HEK293 (cell line): Measurements from ENCODE around the gene MEX3A.
A peak's percentile ranks its signal among the peaks of the same experiment; 100 is the strongest.

Experiments used
- CTCF ChIA-PET: fragments of 350-600 bp; formaldehyde crosslinking; extraction: SDS; loops from one replicate; lab custom pipeline; 2021; ENCODE audit warnings: antibody characterized with exemption; lab: Yijun Ruan, JAX
- POLR2A ChIA-PET: fragments of 300-600 bp; formaldehyde crosslinking; extraction: SDS; loops from one replicate; lab custom pipeline; 2020; ENCODE audit warnings: antibody characterized with exemption, inconsistent platforms; lab: Yijun Ruan, JAX
- H3K27ac ChIP-seq: fragments of 200-500 bp; sonication (Bioruptor generic); 2 replicates; pipeline ENCODE4 v1.5.1; 2014; ENCODE audit warnings: low read depth, low read length, control low read depth, inconsistent platforms; ENCODE audit errors: extremely low read depth
- H3K36me3 ChIP-seq, 2 experiments: fragments of 200-500 bp in 1 of 2; sonication (Bioruptor generic) in 1 of 2; 1 replicate in 1 of 2; 2 replicates in 1 of 2; pipeline ENCODE4 v1.5.1; 2014 to 2017; ENCODE audit warnings: inconsistent platforms in 2 of 2, low read length in 2 of 2; ENCODE audit not compliant: control insufficient read depth in 2 of 2, insufficient read depth in 1 of 2
- H3K4me1 ChIP-seq: fragments of 200-500 bp; sonication (Bioruptor generic); 2 replicates; pipeline ENCODE4 v1.5.1; 2014; ENCODE audit warnings: mild to moderate bottlenecking, low read length, inconsistent platforms; ENCODE audit not compliant: control insufficient read depth, insufficient read depth
- H3K4me3 ChIP-seq: 2 replicates; pipeline ENCODE4 v1.5.1; 2011; ENCODE audit warnings: low read depth, mild to moderate bottlenecking, control low read depth, low read length, moderate library complexity
- H3K9me3 ChIP-seq: fragments of 200-500 bp; sonication (Bioruptor generic); 2 replicates; pipeline ENCODE4 v1.5.1; 2014; ENCODE audit warnings: low read depth, low read length, inconsistent platforms; ENCODE audit not compliant: control insufficient read depth, insufficient read depth
- BCL11B ChIP-seq: fragments of 450-650 bp; formaldehyde crosslinking; IDR thresholded peaks from 2 replicates; pipeline ENCODE4 v1.5.1; 2016; ENCODE audit warnings: low read depth, missing biosample characterization, missing genetic modification characterization
- BCL6B ChIP-seq: fragments of 450-650 bp; formaldehyde crosslinking; IDR thresholded peaks from 2 replicates; pipeline ENCODE4 v1.5.1; 2017; ENCODE audit warnings: missing biosample characterization, missing genetic modification characterization
- SCRT2 ChIP-seq: fragments of 450-650 bp; formaldehyde crosslinking; IDR thresholded peaks from 2 replicates; pipeline ENCODE4 v1.5.1; 2016; ENCODE audit warnings: missing biosample characterization, missing genetic modification characterization
- SETDB1 ChIP-seq: IDR thresholded peaks from one replicate; pipeline ENCODE4 v1.6.1; 2017; ENCODE audit warnings: mild to moderate bottlenecking, low read length, moderate library complexity, mixed read lengths; ENCODE audit not compliant: insufficient read length
- ZBTB11 ChIP-seq: fragments of 450-650 bp; formaldehyde crosslinking; conservative IDR thresholded peaks from 2 replicates; pipeline ENCODE4 v1.5.1; 2016; ENCODE audit warnings: low read depth, missing biosample characterization, missing genetic modification characterization
- ZNF2 ChIP-seq: fragments of 450-650 bp; formaldehyde crosslinking; IDR thresholded peaks from 2 replicates; pipeline ENCODE4 v1.5.1; 2016; ENCODE audit warnings: missing biosample characterization, missing genetic modification characterization
- ZNF302 ChIP-seq: fragments of 450-650 bp; formaldehyde crosslinking; IDR thresholded peaks from 2 replicates; pipeline ENCODE4 v1.5.1; 2016; ENCODE audit warnings: missing biosample characterization, missing genetic modification characterization, low read depth
- ZNF404 ChIP-seq: fragments of 450-650 bp; formaldehyde crosslinking; IDR thresholded peaks from 2 replicates; pipeline ENCODE4 v1.5.1; 2017; ENCODE audit warnings: missing biosample characterization, missing genetic modification characterization
- ZNF416 ChIP-seq: fragments of 450-650 bp; formaldehyde crosslinking; IDR thresholded peaks from 2 replicates; pipeline ENCODE4 v1.5.1; 2016; ENCODE audit warnings: missing biosample characterization, missing genetic modification characterization
- ZNF426 ChIP-seq: fragments of 450-650 bp; formaldehyde crosslinking; IDR thresholded peaks from 2 replicates; pipeline ENCODE4 v1.5.1; 2017; ENCODE audit warnings: missing biosample characterization, missing genetic modification characterization, mild to moderate bottlenecking, inconsistent platforms, moderate library complexity
- ZNF473 ChIP-seq: fragments of 450-650 bp; formaldehyde crosslinking; IDR thresholded peaks from 2 replicates; pipeline ENCODE4 v1.5.1; 2017; ENCODE audit warnings: missing biosample characterization, missing genetic modification characterization
- ZNF560 ChIP-seq: fragments of 450-650 bp; formaldehyde crosslinking; IDR thresholded peaks from 2 replicates; pipeline ENCODE4 v1.5.1; 2017; ENCODE audit warnings: missing biosample characterization, missing genetic modification characterization, borderline replicate concordance
- ZNF610 ChIP-seq: fragments of 450-650 bp; formaldehyde crosslinking; IDR thresholded peaks from 2 replicates; pipeline ENCODE4 v1.5.1; 2016; ENCODE audit warnings: missing biosample characterization, missing genetic modification characterization, borderline replicate concordance
- ZNF639 ChIP-seq: fragments of 450-650 bp; formaldehyde crosslinking; IDR thresholded peaks from 2 replicates; pipeline ENCODE4 v1.5.1; 2016; ENCODE audit warnings: missing biosample characterization, missing genetic modification characterization
- ZNF654 ChIP-seq: fragments of 450-650 bp; formaldehyde crosslinking; IDR thresholded peaks from 2 replicates; pipeline ENCODE4 v1.5.1; 2016; ENCODE audit warnings: low read depth, missing biosample characterization, missing genetic modification characterization
- ZNF664 ChIP-seq: fragments of 450-650 bp; formaldehyde crosslinking; IDR thresholded peaks from 2 replicates; pipeline ENCODE4 v1.5.1; 2016; ENCODE audit warnings: missing biosample characterization, missing genetic modification characterization
- ZNF670 ChIP-seq: fragments of 450-650 bp; formaldehyde crosslinking; IDR thresholded peaks from 2 replicates; pipeline ENCODE4 v1.5.1; 2016; ENCODE audit warnings: missing biosample characterization, missing genetic modification characterization, low read depth

The MEX3A gene

GRCh38 chr1:156110252-156110651 is 28.0 kb upstream of the MEX3A start:
- Histone ChIP-seq H3K36me3 (no peaks in the 10 kb centered on the region), H3K27ac (no peak overlapping the region), H3K4me1 (peaks cover 12% of the 10 kb centered on the region), H3K9me3 (no peaks in the 10 kb centered on the region), H3K4me3 (no peak overlapping the region)
- ChIA-PET CTCF (interaction anchor here (1.0 to 22.5 kb wide), 3 partner anchors 13 to 19 kb away, joined by 3 to 1029 read pairs (median 7); partner anchors contain the start of gene LMNA), POLR2A (interaction anchor here (0.6 kb wide), 1 partner anchor 194 kb away, joined by 5 read pairs; no protein-coding TSS in a partner anchor)
- TF ChIP-seq BCL6B (tag by site-specific recombination) (no peak), ZNF664 (tag by site-specific recombination) (peak; percentile 79)

- TF ChIP-seq ZNF560 (tag by site-specific recombination): no peak
- TF ChIP-seq SETDB1: no peak
- no peak for TF ChIP-seq ZNF610
- POLR2A ChIA-PET: no interaction called here
- H3K27ac ChIP-seq: no peak overlapping the region
- CTCF ChIA-PET: interaction anchor here (1.2 to 22.5 kb wide), 3 partner anchors 9 to 15 kb away, joined by 3 to 1029 read pairs (median 7); partner anchors contain the start of gene LMNA
- H3K9me3 ChIP-seq: no peaks in the 10 kb centered on the region
- H3K4me3 ChIP-seq: no peak overlapping the region
- H3K36me3 ChIP-seq: no peaks in the 10 kb centered on the region
- peaks cover 11% of the 10 kb centered on the region for H3K4me1 ChIP-seq
These were observed 26.5 kb upstream of the MEX3A start for GRCh38 chr1:156108664-156109241.

GRCh38 chr1:156108057-156108456 is 25.8 kb upstream of the MEX3A start:
- Histone ChIP-seq H3K9me3 (no peaks in the 10 kb centered on the region), H3K4me3 (no peak overlapping the region), H3K36me3 (no peaks in the 10 kb centered on the region), H3K4me1 (peaks cover 12% of the 10 kb centered on the region), H3K27ac (no peak overlapping the region)
- TF ChIP-seq ZNF404 (no peak), BCL11B (tag by site-specific recombination) (no peak), ZNF302 (tag by site-specific recombination) (no peak), ZNF654 (tag by site-specific recombination) (no peak), ZNF426 (tag by site-specific recombination) (no peak), ZNF639 (tag by site-specific recombination) (no peak)
- CTCF ChIA-PET: interaction anchor here (1.0 to 22.5 kb wide), 4 partner anchors 11 to 42 kb away, joined by 3 to 1029 read pairs (median 23); partner anchors contain the start of gene LMNA
- POLR2A ChIA-PET: interaction anchor here (0.7 to 10.1 kb wide), 2 partner anchors 6 to 18 kb away, joined by 3 to 63 read pairs; partner anchors contain the start of gene LMNA

- no peak overlapping the region for H3K4me3 ChIP-seq
- no peaks in the 10 kb centered on the region for H3K36me3 ChIP-seq
- peak overlapping the region; percentile 32; the same call in 1 of the 2 replicates for H3K27ac ChIP-seq
- no peaks in the 10 kb centered on the region for H3K9me3 ChIP-seq
- ChIA-PET POLR2A (interaction anchor here (1.0 to 10.1 kb wide), 5 partner anchors 7 to 176 kb away, joined by 3 to 63 read pairs (median 6); partner anchors contain the start of genes LMNA and SMG5), CTCF (interaction anchor here (0.6 to 22.5 kb wide), 8 partner anchors 8 to 339 kb away, joined by 3 to 1029 read pairs (median 3); partner anchors contain the start of gene LMNA)
- TF ChIP-seq ZBTB11 (tag by site-specific recombination) (peak; percentile 55; the same call in 1 of the 2 replicates), ZNF2 (tag by site-specific recombination) (no peak), SCRT2 (tag by site-specific recombination) (no peak), ZNF670 (tag by site-specific recombination) (no peak), ZNF416 (tag by site-specific recombination) (no peak), ZNF473 (tag by site-specific recombination) (no peak)
- peaks cover 12% of the 10 kb centered on the region for H3K4me1 ChIP-seq
These were observed 24.6 kb upstream of the MEX3A start for GRCh38 chr1:156106624-156107488.
